GM21390 (cell line): Measurements from ENCODE around the gene PLCB2.
A peak's percentile ranks its signal among the peaks of the same experiment; 100 is the strongest.

Experiments used
- ATAC-seq: cut with Tn5 transposase; IDR thresholded peaks from one replicate; pipeline ENCODE4 v1.9.1; 2021; ENCODE audit not compliant: unreplicated experiment

The PLCB2 gene, protein sequence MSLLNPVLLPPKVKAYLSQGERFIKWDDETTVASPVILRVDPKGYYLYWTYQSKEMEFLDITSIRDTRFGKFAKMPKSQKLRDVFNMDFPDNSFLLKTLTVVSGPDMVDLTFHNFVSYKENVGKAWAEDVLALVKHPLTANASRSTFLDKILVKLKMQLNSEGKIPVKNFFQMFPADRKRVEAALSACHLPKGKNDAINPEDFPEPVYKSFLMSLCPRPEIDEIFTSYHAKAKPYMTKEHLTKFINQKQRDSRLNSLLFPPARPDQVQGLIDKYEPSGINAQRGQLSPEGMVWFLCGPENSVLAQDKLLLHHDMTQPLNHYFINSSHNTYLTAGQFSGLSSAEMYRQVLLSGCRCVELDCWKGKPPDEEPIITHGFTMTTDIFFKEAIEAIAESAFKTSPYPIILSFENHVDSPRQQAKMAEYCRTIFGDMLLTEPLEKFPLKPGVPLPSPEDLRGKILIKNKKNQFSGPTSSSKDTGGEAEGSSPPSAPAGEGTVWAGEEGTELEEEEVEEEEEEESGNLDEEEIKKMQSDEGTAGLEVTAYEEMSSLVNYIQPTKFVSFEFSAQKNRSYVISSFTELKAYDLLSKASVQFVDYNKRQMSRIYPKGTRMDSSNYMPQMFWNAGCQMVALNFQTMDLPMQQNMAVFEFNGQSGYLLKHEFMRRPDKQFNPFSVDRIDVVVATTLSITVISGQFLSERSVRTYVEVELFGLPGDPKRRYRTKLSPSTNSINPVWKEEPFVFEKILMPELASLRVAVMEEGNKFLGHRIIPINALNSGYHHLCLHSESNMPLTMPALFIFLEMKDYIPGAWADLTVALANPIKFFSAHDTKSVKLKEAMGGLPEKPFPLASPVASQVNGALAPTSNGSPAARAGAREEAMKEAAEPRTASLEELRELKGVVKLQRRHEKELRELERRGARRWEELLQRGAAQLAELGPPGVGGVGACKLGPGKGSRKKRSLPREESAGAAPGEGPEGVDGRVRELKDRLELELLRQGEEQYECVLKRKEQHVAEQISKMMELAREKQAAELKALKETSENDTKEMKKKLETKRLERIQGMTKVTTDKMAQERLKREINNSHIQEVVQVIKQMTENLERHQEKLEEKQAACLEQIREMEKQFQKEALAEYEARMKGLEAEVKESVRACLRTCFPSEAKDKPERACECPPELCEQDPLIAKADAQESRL

DNA sequence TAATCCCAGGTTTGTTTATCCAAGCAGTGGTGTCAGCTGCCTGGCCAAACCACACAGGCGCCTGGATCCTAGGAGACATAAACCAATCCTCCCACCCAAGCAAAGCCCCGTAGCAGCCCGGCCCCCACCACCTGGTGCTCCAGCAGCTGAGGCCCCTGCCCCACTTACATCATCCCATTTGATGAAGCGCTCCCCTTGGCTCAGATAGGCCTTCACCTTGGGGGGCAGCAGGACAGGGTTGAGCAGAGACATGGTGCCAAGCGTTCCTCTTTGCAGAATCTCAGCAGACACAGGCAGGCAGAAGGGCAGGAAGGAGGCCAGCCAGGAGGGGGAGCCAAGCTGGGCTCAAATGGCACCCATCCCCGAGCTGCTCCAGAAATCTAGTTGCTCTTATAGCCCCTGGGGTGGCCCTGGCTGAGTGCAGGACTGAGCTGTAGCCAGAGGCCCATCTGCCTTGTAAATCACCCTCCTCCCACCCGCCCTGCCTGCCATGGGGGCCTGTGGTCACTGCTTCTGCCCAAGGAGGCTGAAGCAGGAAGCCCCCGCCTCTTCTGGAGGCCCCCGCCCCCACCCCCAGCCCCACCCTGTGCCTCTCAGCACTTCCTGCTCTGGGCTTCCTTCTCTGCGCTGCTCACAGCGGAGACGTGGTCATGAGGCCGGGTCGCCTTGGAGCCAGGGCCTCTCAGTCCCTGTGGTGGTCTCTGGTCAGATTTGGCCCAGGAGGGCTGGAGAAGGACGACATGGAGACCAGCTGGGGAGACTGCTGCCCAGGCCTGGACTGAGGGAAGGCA lies at the start of gene PLCB2:
Gene PLCB2 (minus strand): TSS at position 515 of the 791 bp plus-strand sequence. CDS start 263 bp downstream, at position 252.
- ATAC-seq: peak; percentile 52

DNA sequence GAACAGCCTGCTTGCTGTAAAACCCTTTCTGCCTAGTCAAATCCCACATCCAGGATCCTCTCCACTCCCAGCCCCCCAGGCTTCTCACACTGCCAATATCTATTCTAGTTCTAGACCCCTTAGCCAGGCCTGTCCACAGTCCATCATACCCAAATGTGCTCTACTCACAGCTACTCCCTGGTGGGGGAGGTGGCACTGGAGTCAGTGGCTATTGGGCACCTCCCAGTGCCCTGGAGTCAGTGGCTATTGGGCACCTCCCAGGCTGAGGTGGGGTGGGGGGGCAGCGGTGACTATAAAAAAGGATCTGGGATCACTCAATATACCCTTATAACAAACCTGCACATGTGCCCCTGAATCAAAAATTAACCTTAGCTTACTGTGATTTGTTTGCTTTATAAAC lies 49.5 kb upstream of the PLCB2 start:
- ATAC-seq: no peak

DNA sequence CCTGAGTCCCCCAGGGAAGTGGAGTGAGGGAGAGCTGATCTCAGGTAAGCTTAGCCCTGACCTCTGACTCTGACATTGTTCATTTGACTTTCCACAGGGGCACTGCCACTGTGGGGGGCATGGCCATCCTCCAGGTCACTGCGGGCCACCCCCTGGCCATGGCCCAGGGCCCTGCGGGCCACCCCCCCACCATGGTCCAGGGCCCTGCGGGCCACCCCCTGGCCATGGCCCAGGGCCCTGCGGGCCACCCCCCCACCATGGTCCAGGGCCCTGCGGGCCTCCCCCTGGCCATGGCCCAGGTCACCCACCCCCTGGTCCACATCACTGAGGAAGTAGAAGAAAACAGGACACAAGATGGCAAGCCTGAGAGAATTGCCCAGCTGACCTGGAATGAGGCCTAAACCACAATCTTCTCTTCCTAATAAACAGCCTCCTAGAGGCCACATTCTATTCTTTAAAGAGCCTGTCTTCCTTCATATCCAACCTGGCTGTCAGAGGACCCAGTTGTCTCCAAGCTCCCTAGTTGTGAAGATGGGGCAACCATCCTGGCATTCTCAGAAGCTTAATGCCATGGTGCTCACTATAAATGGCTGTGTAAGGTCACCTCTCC lies 48.3 kb upstream of the PLCB2 start:
- no peak for ATAC-seq

DNA sequence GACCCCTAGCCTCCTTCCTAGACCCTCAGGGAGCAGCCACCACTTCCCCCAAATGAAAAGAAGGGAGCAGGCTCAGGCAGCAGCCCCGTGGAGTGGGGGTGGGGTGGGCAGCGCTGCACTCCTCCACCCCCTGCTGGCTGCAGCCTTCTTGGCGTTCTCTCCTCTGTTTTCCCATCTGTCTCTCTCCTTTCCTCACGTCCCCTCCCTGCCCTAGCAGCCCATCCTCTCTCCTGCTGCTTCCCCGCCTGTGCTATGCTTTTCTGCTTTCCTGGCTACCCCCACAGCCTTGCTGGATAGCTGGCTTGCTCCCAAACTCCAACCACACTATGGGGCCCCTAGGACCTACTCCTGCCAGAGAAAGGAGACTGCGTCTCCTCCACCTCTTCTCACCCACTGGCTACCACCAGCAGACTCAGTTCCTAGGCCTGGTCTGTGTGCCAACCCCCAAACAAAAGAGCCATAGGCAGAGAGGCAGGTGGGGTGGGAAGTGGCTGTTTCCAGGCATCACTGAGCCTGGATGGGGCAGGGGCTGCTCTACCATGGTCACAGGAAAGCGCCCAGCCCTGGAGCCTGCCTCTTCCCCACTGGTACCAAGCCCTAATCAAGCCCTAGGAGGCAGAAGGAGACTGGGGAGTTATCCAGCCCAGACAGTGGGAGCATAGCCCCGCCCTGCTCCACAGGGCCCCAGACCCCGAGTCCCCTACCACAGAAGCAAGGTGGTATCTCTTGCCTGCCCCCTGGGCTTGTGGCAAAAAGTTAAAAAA lies 46.9 kb upstream of the PLCB2 start:
- ATAC-seq: no peak

DNA sequence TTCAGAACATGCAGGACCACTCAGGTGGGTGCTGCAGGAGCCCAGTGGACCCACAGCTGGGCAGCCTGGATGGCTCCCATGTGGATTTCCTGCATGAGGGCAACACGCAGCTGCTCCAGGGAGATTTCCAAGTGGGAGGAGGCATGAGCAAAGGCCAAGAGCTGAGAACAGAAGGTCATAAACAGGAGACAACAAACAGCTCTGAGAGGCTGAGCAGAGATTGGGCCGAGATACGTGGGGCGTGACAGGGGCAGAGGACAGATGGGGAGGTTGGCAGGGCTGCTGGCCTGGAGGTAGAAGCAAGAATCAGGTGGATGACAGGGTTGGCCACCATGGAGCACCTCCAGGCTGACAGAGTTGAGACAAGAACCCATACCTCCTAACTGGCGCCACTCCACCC lies 46.0 kb upstream of the PLCB2 start:
- ATAC-seq: no peak

DNA sequence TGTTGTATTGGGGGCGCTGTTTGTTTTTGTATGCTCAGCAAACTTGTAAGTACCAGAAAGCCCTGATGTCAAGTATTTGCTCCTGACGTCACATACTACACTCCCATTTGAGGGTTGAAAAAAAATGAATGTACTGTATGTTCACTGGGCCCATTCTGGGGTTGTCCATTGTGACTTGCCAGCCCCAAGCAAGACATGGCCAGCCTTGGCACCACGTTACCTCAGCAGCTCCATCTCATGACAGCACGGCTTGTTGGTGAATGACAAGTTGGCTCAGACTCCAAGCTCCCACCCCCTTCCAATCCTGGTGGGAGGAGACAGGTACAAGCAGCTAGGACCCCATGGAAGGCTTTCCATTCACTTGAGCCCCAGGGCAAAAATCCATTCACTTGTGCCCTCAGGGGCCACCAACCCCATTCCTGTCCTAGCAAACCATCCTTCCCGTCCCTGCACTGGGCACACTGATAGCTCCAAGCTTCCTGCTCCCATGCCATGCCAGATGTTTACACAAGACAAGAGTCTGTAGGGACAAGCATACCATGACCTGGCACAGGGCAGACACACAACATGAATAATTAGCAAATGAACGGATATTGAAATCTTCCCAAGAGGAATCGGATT lies 44.7 kb upstream of the PLCB2 start:
- no peak for ATAC-seq

DNA sequence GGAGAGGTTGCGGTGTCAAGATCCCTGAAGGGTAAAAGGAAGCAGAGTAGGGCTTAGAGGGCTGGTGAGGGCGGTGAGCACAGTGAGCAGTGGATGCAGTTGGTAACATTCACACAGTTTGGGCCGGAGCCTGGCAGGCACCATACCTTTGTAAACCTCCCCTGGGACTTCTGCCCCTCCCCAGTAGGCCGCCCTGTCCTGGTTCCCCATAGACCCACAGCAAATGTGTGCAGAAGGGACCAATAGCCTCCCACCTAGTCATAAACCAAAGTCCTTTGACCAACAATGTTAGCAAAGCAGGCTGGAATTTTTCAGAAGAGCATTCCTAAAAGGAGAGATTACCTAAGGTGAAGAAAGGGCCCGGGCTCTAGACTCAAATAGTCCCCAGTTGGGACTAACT lies 41.4 kb upstream of the PLCB2 start:
- ATAC-seq: no peak

DNA sequence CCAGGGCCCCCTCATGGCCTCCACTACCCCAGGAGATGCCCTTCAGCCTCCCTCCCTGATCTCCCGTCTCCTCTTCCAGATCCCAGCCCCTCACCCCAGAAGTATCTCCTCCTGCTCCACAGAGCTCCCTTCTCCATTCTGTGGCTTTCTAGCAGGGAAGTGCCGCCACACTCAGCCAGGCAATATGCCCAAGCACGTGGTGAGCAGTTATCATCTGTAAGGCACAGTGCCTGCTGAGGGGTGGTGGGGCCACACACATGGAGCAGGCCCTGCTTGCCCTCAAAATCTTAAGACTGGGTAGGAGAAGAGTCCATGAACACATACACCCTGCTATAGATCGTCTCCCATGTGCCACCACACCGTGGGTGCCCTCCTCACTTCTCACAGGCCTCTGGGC lies 40.7 kb upstream of the PLCB2 start:
- no peak for ATAC-seq

DNA sequence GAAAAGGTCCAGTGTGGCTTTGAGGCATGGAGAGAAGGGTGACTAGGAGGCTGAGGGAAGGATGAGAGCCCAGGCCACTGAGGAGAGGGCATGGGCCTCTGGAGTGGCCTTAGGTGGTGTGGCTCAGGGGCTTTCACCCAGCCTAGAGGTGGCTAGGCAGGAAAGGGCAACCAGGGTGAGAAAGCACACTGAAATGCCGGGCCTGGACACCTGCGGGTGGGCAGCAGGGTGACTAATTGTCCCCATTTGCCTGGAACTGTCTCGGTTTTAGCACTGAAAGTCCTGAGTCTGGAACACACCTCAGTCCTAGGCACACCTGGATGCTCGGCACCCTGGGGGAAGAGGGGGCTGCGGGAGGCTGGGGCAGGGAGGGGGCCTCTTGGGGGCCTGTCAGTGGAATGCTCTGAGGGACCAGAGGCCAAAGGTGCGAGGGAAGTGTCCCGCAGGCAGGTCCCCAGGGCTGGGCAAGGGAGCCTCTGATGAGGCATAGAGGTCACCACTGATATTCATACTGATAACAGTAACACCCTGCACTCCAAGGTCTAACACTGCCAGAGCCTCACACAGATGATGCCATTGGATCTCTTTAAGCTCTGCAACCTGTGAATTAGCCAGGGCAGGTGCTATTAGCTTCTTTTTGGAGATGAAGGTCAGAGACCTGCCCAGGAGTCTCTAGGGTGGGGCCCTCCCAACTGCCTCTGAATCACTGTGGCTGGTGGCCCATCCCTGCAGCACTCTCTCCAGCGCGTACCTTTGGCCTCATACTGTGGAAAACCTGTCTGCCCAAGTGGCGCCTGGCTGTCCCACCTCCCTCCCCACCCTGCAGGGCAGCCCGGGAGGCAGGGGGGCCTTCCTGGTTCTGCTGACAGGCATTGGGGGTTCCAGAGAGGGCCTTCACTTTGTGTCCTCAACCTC lies 40.1 kb upstream of the PLCB2 start:
- ATAC-seq: no peak

DNA sequence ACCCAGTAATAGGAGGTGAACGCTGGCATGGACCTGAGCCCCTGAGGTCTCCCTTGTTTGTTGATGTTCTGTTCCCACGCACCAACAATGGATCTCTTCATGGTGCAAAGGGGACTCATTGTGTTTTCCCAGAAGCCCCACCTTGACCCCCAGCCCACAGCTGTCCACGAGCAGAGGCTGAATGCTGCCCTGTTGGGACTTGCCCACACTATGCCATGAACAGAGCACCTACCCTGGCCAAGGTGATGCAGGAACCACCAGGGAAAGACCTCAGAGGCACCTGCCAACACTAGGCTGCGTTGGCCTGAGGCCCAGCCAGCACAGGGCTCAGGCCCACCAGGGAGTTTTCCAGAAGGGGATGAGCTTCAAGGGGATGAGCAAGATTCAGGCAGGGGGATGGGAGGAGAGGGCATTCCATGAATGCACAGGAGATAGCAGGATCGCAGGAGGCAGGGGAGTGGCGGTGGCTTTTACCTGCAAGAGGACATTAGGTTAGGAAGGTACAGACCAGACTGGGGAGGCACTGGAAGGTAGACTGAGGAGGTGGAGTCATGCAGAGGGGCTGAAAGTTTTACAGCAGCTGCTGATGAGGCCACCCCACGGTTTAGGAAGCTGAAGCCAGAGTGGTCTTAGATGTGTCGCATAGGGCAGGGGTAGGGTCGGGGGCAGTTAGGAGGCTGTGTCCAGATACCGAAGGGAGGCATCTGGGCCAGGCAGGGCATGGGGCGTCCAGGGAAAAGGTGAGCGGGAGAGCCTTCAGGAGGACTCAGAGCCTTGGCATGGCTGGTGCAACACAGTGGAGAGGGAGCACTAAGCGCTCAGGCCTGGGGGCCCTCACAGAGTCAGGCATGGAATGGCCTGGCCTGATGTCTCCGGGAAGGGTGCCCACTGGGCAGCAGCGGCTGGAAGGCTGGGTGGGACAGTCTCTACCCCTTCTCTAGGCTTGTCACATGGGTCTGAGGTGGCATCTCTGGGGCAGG lies 39.1 kb upstream of the PLCB2 start:
- no peak for ATAC-seq

DNA sequence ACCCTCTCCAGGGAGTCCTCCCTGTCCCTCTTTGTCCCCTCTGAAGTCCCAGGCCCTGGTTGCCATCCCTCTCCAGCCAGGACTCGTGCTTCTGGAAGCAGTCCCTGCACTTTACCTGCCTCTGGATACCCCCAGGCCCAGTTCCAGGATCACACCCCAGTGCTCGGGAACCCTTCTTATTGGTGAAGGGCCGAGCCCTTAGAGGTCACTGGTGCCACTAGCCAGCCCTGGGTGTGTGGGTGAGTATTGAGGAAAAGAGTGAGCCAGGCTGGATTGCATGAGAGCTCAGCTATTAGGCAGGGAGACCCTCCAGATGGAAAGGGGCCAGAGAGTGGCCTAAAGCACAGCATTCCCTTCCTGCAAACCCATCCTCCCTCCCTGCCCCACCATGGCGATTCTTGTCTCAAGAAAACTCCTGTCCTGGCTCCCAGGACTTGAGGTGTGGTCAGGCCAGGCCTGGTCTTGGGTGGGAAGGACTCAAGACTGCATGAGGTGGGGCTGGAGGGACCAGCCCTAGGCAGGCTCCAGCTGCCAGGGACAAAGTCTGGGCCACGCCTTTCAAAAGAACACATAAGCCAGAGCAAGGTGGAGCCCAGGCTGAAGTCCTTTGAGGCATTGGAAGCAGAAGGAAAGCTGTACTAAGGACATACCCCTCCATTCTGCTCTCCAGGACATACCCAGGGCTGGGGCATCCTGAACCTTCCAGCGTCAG lies 38.3 kb upstream of the PLCB2 start:
- no peak for ATAC-seq

DNA sequence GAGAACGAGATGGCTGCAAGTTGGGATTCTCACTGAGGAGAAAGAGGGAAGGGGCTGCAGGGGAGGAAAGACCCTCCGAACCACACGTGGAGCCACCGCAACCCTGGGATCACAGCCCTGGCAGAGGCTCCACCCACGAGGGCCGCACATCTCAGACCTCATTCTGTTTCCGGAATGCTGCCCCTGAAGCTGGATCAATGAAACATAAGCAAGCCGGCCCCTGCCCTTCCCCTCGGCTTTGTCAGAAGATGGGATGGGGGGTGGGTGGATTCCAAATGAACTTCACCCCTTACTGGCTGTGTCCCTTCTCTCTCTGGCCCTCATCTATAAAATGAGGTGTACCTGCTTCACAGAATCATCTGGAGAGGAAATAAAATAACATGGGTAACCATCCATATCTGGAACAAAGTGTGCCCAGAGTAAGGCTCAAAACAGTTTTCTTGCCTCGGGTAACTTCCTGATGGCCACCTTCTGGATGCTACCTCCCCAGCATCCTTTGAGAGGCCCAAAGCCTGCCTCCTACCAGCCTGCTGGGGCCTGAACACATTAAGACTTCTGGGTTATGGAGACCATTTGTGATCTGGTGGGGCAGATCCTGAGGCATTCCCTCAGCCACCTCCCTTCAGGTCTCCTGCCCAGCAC lies 37.6 kb upstream of the PLCB2 start:
- ATAC-seq: no peak

DNA sequence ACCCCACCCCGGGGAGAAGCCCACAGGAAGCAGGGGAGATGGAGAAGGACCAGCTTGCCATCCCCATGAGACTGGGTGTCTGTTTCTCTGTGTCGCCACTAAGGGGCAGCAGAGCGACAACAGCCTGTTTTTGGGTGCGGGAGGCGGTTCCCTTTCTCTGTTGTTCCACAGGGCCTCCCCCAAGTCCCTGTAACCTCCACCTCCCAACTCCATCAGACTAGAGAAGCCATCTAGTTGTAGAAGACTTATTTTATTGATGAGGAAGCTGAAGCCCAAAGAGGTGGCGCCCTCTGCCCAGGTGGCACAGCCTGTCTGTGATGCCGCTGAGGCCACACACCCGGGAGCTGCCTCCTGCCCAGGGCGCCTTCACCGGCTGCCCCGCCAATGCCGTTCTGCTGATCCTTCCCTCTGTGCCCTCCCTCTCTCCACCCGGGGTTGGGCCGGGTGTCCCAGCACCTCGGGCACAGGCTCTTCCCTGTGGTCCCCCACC lies 36.9 kb upstream of the PLCB2 start:
- ATAC-seq: peak; percentile 69

DNA sequence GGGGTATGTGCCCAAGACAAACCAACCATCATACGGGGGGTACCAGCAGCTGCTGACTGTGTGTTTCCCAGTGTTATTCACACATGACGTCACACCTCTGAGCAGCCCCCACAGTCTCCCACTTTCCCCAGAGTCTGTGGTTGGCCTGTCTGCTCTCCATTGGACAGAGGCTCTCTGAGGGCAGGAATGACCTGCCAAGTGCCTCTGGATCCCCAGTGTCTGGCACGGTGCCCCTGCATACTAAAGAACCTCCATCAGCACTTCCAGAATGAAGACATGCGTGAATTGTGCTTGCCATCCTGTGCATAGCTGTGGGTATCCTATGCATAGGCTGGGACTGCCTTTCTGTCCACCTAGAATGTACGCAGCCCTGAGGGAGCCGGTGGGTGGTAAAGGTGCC lies 36.5 kb upstream of the PLCB2 start:
- no peak for ATAC-seq

DNA sequence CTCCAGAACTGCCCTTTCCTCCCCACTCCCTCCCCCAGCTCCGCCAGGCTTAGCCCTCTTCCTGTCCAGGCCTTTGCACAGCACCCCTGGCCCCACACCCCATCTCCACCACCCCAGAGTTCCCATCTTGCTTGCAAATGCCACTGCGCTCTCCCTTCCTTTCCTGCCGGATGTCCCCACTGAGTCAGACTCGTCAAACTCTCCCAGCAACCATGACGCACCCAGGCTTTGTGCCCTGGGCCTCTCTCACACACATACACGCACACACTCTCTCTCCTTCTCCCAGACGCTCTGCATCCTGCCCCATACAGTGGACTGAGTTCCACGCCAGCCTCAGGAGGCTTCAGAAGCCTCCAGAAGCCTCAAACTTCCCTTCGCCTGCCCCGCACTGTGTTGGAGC lies 35.8 kb upstream of the PLCB2 start:
- ATAC-seq: no peak
